Measurements from ENCODE around the gene UBE3B. TPM values are rescaled to one million over a fixed set of nuclear protein-coding genes. Genes with fewer than 3 reads are reported as not detected.

The UBE3B gene
- total RNA-seq, 8 experiments from 2014 or later: 13.4 to 47.7 (median 24.3) TPM

- WGBS, 10 experiments: 0 to 86% (median 31%) methylated on average over 1 to 8 of the region's 11 CpGs
- ATAC-seq (replicated peaks in 6 of 8): peak; percentile 83 to 95 (median 92)
- Histone ChIP-seq H3K4me3 (no peak overlapping the region), H3K27ac (peak overlapping the region in 1 of 2 donors; percentile 13), H3K4me1 (replicated peaks in 1 of 2) (peaks cover 0 to 8% of the 10 kb centered on the region in 2 donors)
- in situ Hi-C loops (cut with MboI; ENCODE audit: low pct_unique_long_range_greater_than_20kb in 2 of 9, low sequenced_read_pairs in 9 of 9, unreplicated experiment in 9 of 9): no loop called here
These were observed 41.6 kb downstream of the UBE3B start for GRCh38 chr12:109518820-109519665.

- ATAC-seq (replicated peaks in 6 of 8): no peak
- 87 to 100% (median 89%) methylated on average over 1 to 3 of the region's 6 CpGs; no CpG with 5 or more reads in 5 of the 10 experiments for WGBS, 10 experiments
- Histone ChIP-seq H3K4me1 (replicated peaks in 1 of 2) (peaks cover 0 to 8% of the 10 kb centered on the region in 2 donors), H3K4me3 (no peak overlapping the region), H3K27ac (no peak overlapping the region)
- in situ Hi-C loops (cut with MboI; ENCODE audit: low pct_unique_long_range_greater_than_20kb in 2 of 9, low sequenced_read_pairs in 9 of 9, unreplicated experiment in 9 of 9): no loop called here
These were observed 42.4 kb downstream of the UBE3B start for GRCh38 chr12:109519787-109520186.

GRCh38 chr12:109521831-109522230 is 44.4 kb downstream of the UBE3B start:
- Histone ChIP-seq H3K27ac (no peak overlapping the region), H3K4me1 (replicated peaks in 1 of 2) (peaks cover 0 to 8% of the 10 kb centered on the region in 2 donors), H3K4me3 (no peak overlapping the region)
- in situ Hi-C loops (cut with MboI; ENCODE audit: low pct_unique_long_range_greater_than_20kb in 2 of 9, low sequenced_read_pairs in 9 of 9, unreplicated experiment in 9 of 9): no loop called here
- no peak for ATAC-seq (replicated peaks in 6 of 8)
- WGBS, 10 experiments: 40 to 100% (median 86%) methylated on average over 1 to 7 of the region's 10 CpGs; no CpG with 5 or more reads in 1 of the 10 experiments

- 92 to 100% (median 94%) methylated on average over 1 to 3 of the region's 10 CpGs; no CpG with 5 or more reads in 7 of the 10 experiments for WGBS, 10 experiments
- Histone ChIP-seq H3K4me1 (replicated peaks in 1 of 2) (peaks cover 0 to 8% of the 10 kb centered on the region in 2 donors), H3K4me3 (no peak overlapping the region), H3K27ac (no peak overlapping the region)
- no peak for ATAC-seq (replicated peaks in 6 of 8)
- in situ Hi-C loops (cut with MboI; ENCODE audit: low pct_unique_long_range_greater_than_20kb in 2 of 9, low sequenced_read_pairs in 9 of 9, unreplicated experiment in 9 of 9): no loop called here
These were observed 45.6 kb downstream of the UBE3B start for GRCh38 chr12:109523071-109523470.

GRCh38 chr12:109523504-109523903 is 46.1 kb downstream of the UBE3B start:
- no peak overlapping the region for H3K27ac ChIP-seq
- no peak for ATAC-seq (replicated peaks in 6 of 8)
- peaks cover 0 to 8% of the 10 kb centered on the region in 2 donors for H3K4me1 ChIP-seq (replicated peaks in 1 of 2)
- 75 to 100% (median 90%) methylated on average over 1 to 2 of the region's 5 CpGs; no CpG with 5 or more reads in 5 of the 10 experiments for WGBS, 10 experiments
- in situ Hi-C loops (cut with MboI; ENCODE audit: low pct_unique_long_range_greater_than_20kb in 2 of 9, low sequenced_read_pairs in 9 of 9, unreplicated experiment in 9 of 9): no loop called here
- H3K4me3 ChIP-seq: no peak overlapping the region

- peaks cover 0 to 4% of the 10 kb centered on the region in 2 donors for H3K4me1 ChIP-seq (replicated peaks in 1 of 2)
- no peak for ATAC-seq (replicated peaks in 6 of 8)
- no peak overlapping the region for H3K27ac ChIP-seq
These were observed 47.2 kb downstream of the UBE3B start for GRCh38 chr12:109524466-109525278.

GRCh38 chr12:109525279-109525585 is 47.8 kb downstream of the UBE3B start:
- in situ Hi-C loops (cut with MboI; ENCODE audit: low pct_unique_long_range_greater_than_20kb in 2 of 9, low sequenced_read_pairs in 9 of 9, unreplicated experiment in 9 of 9): no loop called here
- ATAC-seq (replicated peaks in 6 of 8): no peak
- no peak overlapping the region for H3K27ac ChIP-seq
- WGBS, 10 experiments: 83 to 100% (median 100%) methylated on average over 1 to 3 of the region's 3 CpGs; no CpG with 5 or more reads in 5 of the 10 experiments
- peaks cover 0 to 9% of the 10 kb centered on the region in 2 donors for H3K4me1 ChIP-seq (replicated peaks in 1 of 2)
- H3K4me3 ChIP-seq: no peak overlapping the region

More at GRCh38 chr12:109524466-109525278, 47.2 kb downstream of the UBE3B start:
- no peak overlapping the region for H3K4me3 ChIP-seq
- 50 to 100% (median 93%) methylated on average over 2 to 14 of the region's 26 CpGs; no CpG with 5 or more reads in 5 of the 10 experiments for WGBS, 10 experiments
- in situ Hi-C loops (cut with MboI; ENCODE audit: low pct_unique_long_range_greater_than_20kb in 2 of 9, low sequenced_read_pairs in 9 of 9, unreplicated experiment in 9 of 9): no loop called here

- 60 to 96% (median 75%) methylated on average over 1 to 5 of the region's 8 CpGs; no CpG with 5 or more reads in 1 of the 10 experiments for WGBS, 10 experiments
- in situ Hi-C loops (cut with MboI; ENCODE audit: low pct_unique_long_range_greater_than_20kb in 2 of 9, low sequenced_read_pairs in 9 of 9, unreplicated experiment in 9 of 9): no loop called here
- Histone ChIP-seq H3K27ac (no peak overlapping the region), H3K4me3 (no peak overlapping the region), H3K4me1 (replicated peaks in 1 of 2) (peaks cover 0 to 11% of the 10 kb centered on the region in 2 donors)
- ATAC-seq (replicated peaks in 6 of 8): no peak
These were observed 50.2 kb downstream of the UBE3B start for GRCh38 chr12:109527489-109528123.

- Histone ChIP-seq H3K27ac (peak overlapping the region in 1 of 2 donors; percentile 53), H3K4me1 (replicated peaks in 1 of 2) (peaks cover 0 to 11% of the 10 kb centered on the region in 2 donors), H3K4me3 (no peak overlapping the region)
- 40 to 91% (median 76%) methylated on average over 5 to 15 of the region's 19 CpGs; no CpG with 5 or more reads in 1 of the 10 experiments for WGBS, 10 experiments
- peak in 4 of 8 experiments; percentile 9 to 34 (median 24) for ATAC-seq (replicated peaks in 6 of 8)
- in situ Hi-C loops (cut with MboI; ENCODE audit: low pct_unique_long_range_greater_than_20kb in 2 of 9, low sequenced_read_pairs in 9 of 9, unreplicated experiment in 9 of 9): no loop called here
These were observed 52.5 kb downstream of the UBE3B start for GRCh38 chr12:109529691-109530640.

- in situ Hi-C loops (cut with MboI; ENCODE audit: low pct_unique_long_range_greater_than_20kb in 2 of 9, low sequenced_read_pairs in 9 of 9, unreplicated experiment in 9 of 9): no loop called here
- Histone ChIP-seq H3K27ac (no peak overlapping the region), H3K4me1 (replicated peaks in 1 of 2) (peaks cover 0 to 11% of the 10 kb centered on the region in 2 donors), H3K4me3 (no peak overlapping the region)
- no peak for ATAC-seq (replicated peaks in 6 of 8)
- 100% methylated on average over 1 of the region's 2 CpGs; no CpG with 5 or more reads in 9 of the 10 experiments for WGBS, 10 experiments
These were observed 54.0 kb downstream of the UBE3B start for GRCh38 chr12:109531411-109531810.

GRCh38 chr12:109532721-109533486 is 55.5 kb downstream of the UBE3B start:
- Histone ChIP-seq H3K4me3 (no peak overlapping the region), H3K27ac (no peak overlapping the region), H3K4me1 (replicated peaks in 1 of 2) (peaks cover 0 to 11% of the 10 kb centered on the region in 2 donors)
- WGBS, 10 experiments: 20 to 100% (median 84%) methylated on average over 1 to 7 of the region's 24 CpGs; no CpG with 5 or more reads in 2 of the 10 experiments
- in situ Hi-C loops (cut with MboI; ENCODE audit: low pct_unique_long_range_greater_than_20kb in 2 of 9, low sequenced_read_pairs in 9 of 9, unreplicated experiment in 9 of 9): no loop called here
- no peak for ATAC-seq (replicated peaks in 6 of 8)
